GM18870 (cell line): Measurements from ENCODE around the gene MAB21L4.
"Not testable (repeated sequence)": the region's sequence is repeated elsewhere in the genome, so short reads cannot be mapped to it uniquely, and the experiment has no call there.

Source experiments
- ATAC-seq: cut with Tn5 transposase; IDR thresholded peaks from one replicate; pipeline ENCODE4 v1.9.1; 2021; ENCODE audit warnings: moderate library complexity; ENCODE audit not compliant: unreplicated experiment

The MAB21L4 gene

GRCh38 chr2:240846309-240846708 is 49.6 kb downstream of the MAB21L4 start:
- not testable (repeated sequence) for ATAC-seq

- no peak for ATAC-seq
Observed at GRCh38 chr2:240840435-240841060, 55.4 kb downstream of the MAB21L4 start.

- ATAC-seq: no peak
Observed at GRCh38 chr2:240839152-240840143, 56.5 kb downstream of the MAB21L4 start.

- no peak for ATAC-seq
Observed at GRCh38 chr2:240837621-240838020, 58.3 kb downstream of the MAB21L4 start.

GRCh38 chr2:240836781-240837467 is 59.0 kb downstream of the MAB21L4 start:
- ATAC-seq: no peak
